PC-3 (cell line): Measurements from ENCODE around the gene RNF103. TPM values are rescaled to one million over a fixed set of nuclear protein-coding genes. Genes with fewer than 3 reads are reported as not detected.
"Not testable (repeated sequence)": the region's sequence is repeated elsewhere in the genome, so short reads cannot be mapped to it uniquely, and the experiment has no call there.

ENCODE experiments used
- ATAC-seq: fragments of 200-7000 bp; cut with Tn5 transposase; 2 replicates; pipeline ENCODE4 v1.9.1; 2020; ENCODE audit warnings: mild to moderate bottlenecking, moderate library complexity
- BruUV-seq: library from RNA; stranded (reverse); fragments of 400-500 nt; replicated peaks from 2 replicates; lab custom pipeline; 2021; lab: Mats Ljungman, UMichigan
- CTCF ChIA-PET: fragments of 300-600 bp; sonication (Branson Sonifier 250); formaldehyde crosslinking; loops from one replicate; lab custom pipeline; 2022; ENCODE audit warnings: antibody characterized with exemption; lab: Charles Lee
- POLR2A ChIA-PET: fragments of 300-600 bp; sonication (Branson Sonifier 250); formaldehyde crosslinking; loops from one replicate; lab custom pipeline; 2022; ENCODE audit warnings: antibody characterized with exemption; ENCODE audit not compliant: unreplicated experiment; lab: Charles Lee
- DNase-seq: peaks from one replicate; pipeline ENCODE4 v3.0.0-alpha.2; 2015
- H2AFZ ChIP-seq: fragments of 300-600 bp; sonication (generic); 2 replicates; pipeline ENCODE4 v1.6.0; 2016; ENCODE audit warnings: antibody characterized with exemption, low read length
- H3F3A ChIP-seq: fragments of 300-600 bp; sonication (generic); one replicate; pipeline ENCODE4 v1.6.0; 2017; ENCODE audit warnings: antibody characterized with exemption, low read length, control low read depth, mild to moderate bottlenecking; ENCODE audit not compliant: unreplicated experiment
- H3K27ac ChIP-seq: fragments of 300-600 bp; sonication (generic); 2 replicates; pipeline ENCODE4 v1.5.1; 2016; ENCODE audit warnings: mild to moderate bottlenecking, low read length
- H3K27me3 ChIP-seq: fragments of 300-600 bp; sonication (generic); 2 replicates; pipeline ENCODE4 v1.6.1; 2016; ENCODE audit warnings: low read length, mixed read lengths
- H3K36me3 ChIP-seq: fragments of 300-600 bp; sonication (generic); 2 replicates; pipeline ENCODE4 v1.6.1; 2016; ENCODE audit warnings: low read depth, mixed run types, low read length, mixed read lengths
- H3K4me1 ChIP-seq: fragments of 300-600 bp; sonication (generic); 2 replicates; pipeline ENCODE4 v1.5.1; 2016; ENCODE audit warnings: low read length; ENCODE audit not compliant: insufficient read depth
- H3K4me2 ChIP-seq: fragments of 300-600 bp; sonication (generic); 2 replicates; pipeline ENCODE4 v1.6.0; 2016; ENCODE audit warnings: low read length
- H3K4me3 ChIP-seq: fragments of 300-600 bp; sonication (generic); 2 replicates; pipeline ENCODE4 v1.5.1; 2016; ENCODE audit warnings: mild to moderate bottlenecking, low read length, mixed read lengths
- H3K79me2 ChIP-seq: fragments of 300-600 bp; sonication (generic); 2 replicates; pipeline ENCODE4 v1.6.1; 2017; ENCODE audit warnings: low read length, mixed read lengths
- H3K9ac ChIP-seq: fragments of 300-600 bp; sonication (generic); 2 replicates; pipeline ENCODE4 v1.6.0; 2016; ENCODE audit warnings: mild to moderate bottlenecking, low read length
- H3K9me2 ChIP-seq: fragments of 300-600 bp; sonication (generic); replicated peaks from 2 replicates; pipeline ENCODE4 v1.6.1; 2016; ENCODE audit warnings: mixed run types, low read length, mixed read lengths
- H3K9me3 ChIP-seq: fragments of 300-600 bp; sonication (generic); 2 replicates; pipeline ENCODE4 v1.6.1; 2016; ENCODE audit warnings: low read length, mixed read lengths
- H4K20me1 ChIP-seq: fragments of 300-600 bp; sonication (generic); 2 replicates; pipeline ENCODE4 v1.6.1; 2016; ENCODE audit warnings: low read length, mixed read lengths
- CTCF ChIP-seq: fragments of 300-600 bp; sonication (generic); conservative IDR thresholded peaks from 2 replicates; pipeline ENCODE4 v1.5.1; 2017; ENCODE audit warnings: antibody characterized with exemption, low read depth, mild to moderate bottlenecking, low read length
- EZH2 ChIP-seq: fragments of 300-600 bp; sonication (generic); IDR thresholded peaks from one replicate; pipeline ENCODE4 v1.6.1; 2017; ENCODE audit warnings: antibody characterized with exemption, mild to moderate bottlenecking, low read length; ENCODE audit not compliant: unreplicated experiment
- EZH2phosphoT487 ChIP-seq: fragments of 300-600 bp; sonication (generic); IDR thresholded peaks from 2 replicates; pipeline ENCODE4 v1.6.1; 2018; ENCODE audit warnings: mild to moderate bottlenecking, antibody characterized with exemption, low read length, borderline replicate concordance
- intact Hi-C: fragments of 100-400 bp; cut with micrococcal nuclease; formaldehyde crosslinking; loops from 2 replicates; pipeline ENCODE4 v1.9.0; 2023
- total RNA-seq: library from RNA; depleted of rRNA; stranded (reverse); fragments of >200 nt; gene quantifications from 2 replicates; pipeline ENCODE4 v1.2.3, GENCODE V29; 2014

RNF103 gene
- total RNA-seq, 1 experiment from 2014 or later, result 10.4 TPM

GRCh38 chr2:86672027-86672545 lies 48.4 kb upstream of the RNF103 start:
- Histone ChIP-seq H3K4me3 (no peak overlapping the region), H3F3A (no peaks in the 10 kb centered on the region), H3K9ac (no peak overlapping the region), H3K79me2 (no peaks in the 10 kb centered on the region), H3K36me3 (no peaks in the 10 kb centered on the region), H3K4me1 (no peaks in the 10 kb centered on the region), H3K27me3 (no peaks in the 10 kb centered on the region), H3K9me2 (no peaks in the 10 kb centered on the region), H3K27ac (no peak overlapping the region), H2AFZ (no peak overlapping the region), H4K20me1 (no peaks in the 10 kb centered on the region), H3K4me2 (no peak overlapping the region), H3K9me3 (no peaks in the 10 kb centered on the region)
- intact Hi-C loops, result no loop called here
- ChIA-PET CTCF (no interaction called here), POLR2A (interaction anchor here (0.7 kb wide), 1 partner anchor 50 kb away, joined by 15 read pairs; no protein-coding TSS in a partner anchor)
- no peak for ATAC-seq
- BruUV-seq, result no TSS peak
- no peak for DNase-seq
- no peak for TF ChIP-seq EZH2
- no peak for TF ChIP-seq CTCF
- no peak for TF ChIP-seq EZH2phosphoT487

GRCh38 chr2:86671337-86671981 lies 47.8 kb upstream of the RNF103 start:
- TF ChIP-seq CTCF, result no peak
- no peak for TF ChIP-seq EZH2phosphoT487
- Histone ChIP-seq H3K79me2 (no peaks in the 10 kb centered on the region), H3K9me2 (no peaks in the 10 kb centered on the region), H3K27me3 (no peaks in the 10 kb centered on the region), H3K4me3 (no peak overlapping the region), H3K9ac (no peak overlapping the region), H2AFZ (no peak overlapping the region), H3K36me3 (no peaks in the 10 kb centered on the region), H3K4me1 (no peaks in the 10 kb centered on the region), H4K20me1 (no peaks in the 10 kb centered on the region), H3K27ac (no peak overlapping the region), H3F3A (no peaks in the 10 kb centered on the region), H3K4me2 (no peak overlapping the region), H3K9me3 (no peaks in the 10 kb centered on the region)
- ATAC-seq, result no peak
- ChIA-PET POLR2A (no interaction called here), CTCF (no interaction called here)
- intact Hi-C loops, result no loop called here
- BruUV-seq, result no TSS peak
- no peak for DNase-seq

DNA sequence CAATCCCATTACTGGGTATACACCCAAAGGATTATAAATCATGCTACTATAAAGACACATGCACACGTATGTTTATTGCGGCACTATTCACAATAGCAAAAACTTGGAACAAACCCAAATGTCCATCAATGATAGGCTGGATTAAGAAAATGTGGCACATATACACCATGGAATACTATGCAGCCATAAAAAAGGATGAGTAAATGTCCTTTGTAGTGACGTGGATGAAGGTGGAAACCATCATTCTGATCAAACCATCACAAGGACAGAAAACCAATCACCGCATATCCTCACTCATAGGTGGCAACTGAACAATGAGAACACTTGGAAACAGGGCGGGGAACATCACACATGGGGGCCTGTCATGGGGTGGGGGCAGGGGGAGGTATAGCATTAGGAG lies 45.7 kb upstream of the RNF103 start:
- BruUV-seq, POLR2A ChIA-PET, H3K79me2 ChIP-seq, H3K4me3 ChIP-seq, H3K27me3 ChIP-seq, H3K4me2 ChIP-seq, H3K9me3 ChIP-seq, H3K4me1 ChIP-seq, DNase-seq, H3K9ac ChIP-seq, intact Hi-C loops, H2AFZ ChIP-seq, CTCF ChIA-PET, ATAC-seq, H3K27ac ChIP-seq, H3K9me2 ChIP-seq, H4K20me1 ChIP-seq, H3K36me3 ChIP-seq, H3F3A ChIP-seq: not testable (repeated sequence)
